ENCODE measurements around the gene GBA3. TPM values are rescaled to one million over a fixed set of nuclear protein-coding genes. Genes with fewer than 3 reads are reported as not detected.

GBA3 gene
- total RNA-seq, 1 donor from 2014 or later: not detected

GRCh38 chr4:22794732-22795131 is 102.0 kb downstream of the GBA3 start:
- Mint-ChIP-seq H3K27ac (ENCODE audit: unreplicated experiment) (no peak overlapping the region), H3K4me3 (ENCODE audit: unreplicated experiment) (no peak overlapping the region), H3K36me3 (ENCODE audit: low read depth) (no peaks in the 10 kb centered on the region), H3K27me3 (ENCODE audit: low read depth) (peaks cover 4% of the 10 kb centered on the region), H3K9me3 (ENCODE audit: low read depth) (no peaks in the 10 kb centered on the region), H3K4me1 (ENCODE audit: low read depth) (no peaks in the 10 kb centered on the region)
- TF ChIP-seq, protein P1, sequence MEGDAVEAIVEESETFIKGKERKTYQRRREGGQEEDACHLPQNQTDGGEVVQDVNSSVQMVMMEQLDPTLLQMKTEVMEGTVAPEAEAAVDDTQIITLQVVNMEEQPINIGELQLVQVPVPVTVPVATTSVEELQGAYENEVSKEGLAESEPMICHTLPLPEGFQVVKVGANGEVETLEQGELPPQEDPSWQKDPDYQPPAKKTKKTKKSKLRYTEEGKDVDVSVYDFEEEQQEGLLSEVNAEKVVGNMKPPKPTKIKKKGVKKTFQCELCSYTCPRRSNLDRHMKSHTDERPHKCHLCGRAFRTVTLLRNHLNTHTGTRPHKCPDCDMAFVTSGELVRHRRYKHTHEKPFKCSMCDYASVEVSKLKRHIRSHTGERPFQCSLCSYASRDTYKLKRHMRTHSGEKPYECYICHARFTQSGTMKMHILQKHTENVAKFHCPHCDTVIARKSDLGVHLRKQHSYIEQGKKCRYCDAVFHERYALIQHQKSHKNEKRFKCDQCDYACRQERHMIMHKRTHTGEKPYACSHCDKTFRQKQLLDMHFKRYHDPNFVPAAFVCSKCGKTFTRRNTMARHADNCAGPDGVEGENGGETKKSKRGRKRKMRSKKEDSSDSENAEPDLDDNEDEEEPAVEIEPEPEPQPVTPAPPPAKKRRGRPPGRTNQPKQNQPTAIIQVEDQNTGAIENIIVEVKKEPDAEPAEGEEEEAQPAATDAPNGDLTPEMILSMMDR (IDR thresholded peaks at IDR 0.05): no peak
- DNase-seq (ENCODE audit: low spot score): no peak

DNA sequence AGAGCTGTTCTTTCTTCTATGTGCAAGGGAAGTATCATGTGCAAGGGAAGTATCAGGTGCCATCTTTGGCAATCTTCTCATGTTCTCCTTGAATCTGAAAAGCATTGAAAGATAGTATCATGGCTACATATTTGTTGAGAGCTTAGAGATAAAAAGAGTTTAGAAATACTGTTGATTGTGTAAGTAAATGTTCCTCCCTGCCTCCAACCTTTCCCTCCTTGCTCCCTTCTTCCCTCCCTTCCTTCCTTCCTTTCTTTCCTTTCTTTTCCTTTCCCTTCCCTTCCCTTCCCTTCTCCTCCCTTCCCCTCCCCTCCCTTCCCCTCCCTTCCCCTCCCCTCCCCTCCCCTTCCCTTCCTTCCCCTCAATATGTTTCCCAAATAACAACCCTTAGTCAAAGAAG is 108.7 kb downstream of the GBA3 start:
- H3K4me3 Mint-ChIP-seq (ENCODE audit: unreplicated experiment): no peak overlapping the region
- DNase-seq (ENCODE audit: low spot score): no peak

GRCh38 chr4:22802876-22803275 is 110.1 kb downstream of the GBA3 start:
- DNase-seq (ENCODE audit: low spot score): no peak
- Mint-ChIP-seq H3K4me1 (ENCODE audit: low read depth) (no peaks in the 10 kb centered on the region), H3K27ac (ENCODE audit: unreplicated experiment) (no peak overlapping the region), H3K27me3 (ENCODE audit: low read depth) (peaks cover 7% of the 10 kb centered on the region), H3K36me3 (ENCODE audit: low read depth) (no peaks in the 10 kb centered on the region), H3K4me3 (ENCODE audit: unreplicated experiment) (no peak overlapping the region), H3K9me3 (ENCODE audit: low read depth) (peaks cover 2% of the 10 kb centered on the region)
- TF ChIP-seq, protein P1 (IDR thresholded peaks at IDR 0.05): no peak

More for the DNA sequence above, 108.7 kb downstream of the GBA3 start:
- no peaks in the 10 kb centered on the region for H3K4me1 Mint-ChIP-seq (ENCODE audit: low read depth)
- no peak overlapping the region for H3K27ac Mint-ChIP-seq (ENCODE audit: unreplicated experiment)
- H3K9me3 Mint-ChIP-seq (ENCODE audit: low read depth): peaks cover 2% of the 10 kb centered on the region
- no peaks in the 10 kb centered on the region for H3K36me3 Mint-ChIP-seq (ENCODE audit: low read depth)
- TF ChIP-seq, protein P1 (IDR thresholded peaks at IDR 0.05): no peak
- H3K27me3 Mint-ChIP-seq (ENCODE audit: low read depth): peaks cover 6% of the 10 kb centered on the region

- Mint-ChIP-seq H3K9me3 (ENCODE audit: low read depth) (peaks cover 2% of the 10 kb centered on the region), H3K4me1 (ENCODE audit: low read depth) (no peaks in the 10 kb centered on the region), H3K4me3 (ENCODE audit: unreplicated experiment) (no peak overlapping the region), H3K27ac (ENCODE audit: unreplicated experiment) (no peak overlapping the region), H3K27me3 (ENCODE audit: low read depth) (peaks cover 10% of the 10 kb centered on the region), H3K36me3 (ENCODE audit: low read depth) (no peaks in the 10 kb centered on the region)
- TF ChIP-seq, protein P1 (IDR thresholded peaks at IDR 0.05): no peak
- no peak for DNase-seq (ENCODE audit: low spot score)
Measured at GRCh38 chr4:22803512-22803911, 110.8 kb downstream of the GBA3 start.

DNA sequence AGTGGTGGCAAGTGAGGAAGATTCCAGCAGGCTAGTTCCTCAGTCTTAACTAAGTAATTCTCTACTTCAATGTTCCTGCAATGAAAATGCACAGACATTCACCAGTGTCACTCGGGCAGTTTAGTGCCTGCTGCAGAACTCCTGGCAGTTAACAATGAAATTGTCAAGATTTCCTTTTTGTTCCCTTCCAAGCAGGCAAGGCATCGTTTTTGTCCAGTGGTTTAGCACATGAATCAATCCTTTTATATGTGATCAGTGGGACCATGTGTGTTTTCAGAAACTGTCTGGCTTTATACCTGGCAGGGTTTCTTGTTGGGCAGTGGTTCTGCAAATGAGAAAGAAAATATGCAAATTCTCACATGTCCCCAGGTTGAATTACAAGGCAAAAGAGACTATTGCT is 122.2 kb downstream of the GBA3 start:
- H3K4me3 Mint-ChIP-seq (ENCODE audit: unreplicated experiment): no peak overlapping the region
- TF ChIP-seq, protein P1 (IDR thresholded peaks at IDR 0.05): no peak
- H3K9me3 Mint-ChIP-seq (ENCODE audit: low read depth): peaks cover 4% of the 10 kb centered on the region
- H3K36me3 Mint-ChIP-seq (ENCODE audit: low read depth): no peaks in the 10 kb centered on the region
- DNase-seq (ENCODE audit: low spot score): no peak
- no peak overlapping the region for H3K27ac Mint-ChIP-seq (ENCODE audit: unreplicated experiment)
- no peaks in the 10 kb centered on the region for H3K27me3 Mint-ChIP-seq (ENCODE audit: low read depth)
- no peaks in the 10 kb centered on the region for H3K4me1 Mint-ChIP-seq (ENCODE audit: low read depth)
